Ishikawa (cell line): ENCODE measurements around the gene CNOT11.

ENCODE experiments used
- CEBPB ChIP-seq: IDR thresholded peaks from 2 replicates; pipeline ENCODE4 v1.6.1; 2012
- CREB1 ChIP-seq: IDR thresholded peaks from 2 replicates; pipeline ENCODE4 v1.6.1; 2012; ENCODE audit warnings: low read depth
- EGR1 ChIP-seq: IDR thresholded peaks from 2 replicates; pipeline ENCODE4 v1.6.1; 2012
- EP300 ChIP-seq: IDR thresholded peaks from 2 replicates; pipeline ENCODE4 v1.6.1; 2012; ENCODE audit warnings: borderline replicate concordance
- FOXM1 ChIP-seq: IDR thresholded peaks from 2 replicates; pipeline ENCODE4 v1.6.1; 2012; ENCODE audit warnings: low read depth, borderline replicate concordance
- NFIC ChIP-seq: IDR thresholded peaks from 2 replicates; pipeline ENCODE4 v1.6.1; 2012
- RAD21 ChIP-seq: IDR thresholded peaks from 2 replicates; pipeline ENCODE4 v1.6.1; 2012; ENCODE audit warnings: low read depth
- TAF1 ChIP-seq: IDR thresholded peaks from 2 replicates; pipeline ENCODE4 v1.6.1; 2012; ENCODE audit warnings: low read depth, mild to moderate bottlenecking
- TCF12 ChIP-seq: IDR thresholded peaks from 2 replicates; pipeline ENCODE4 v1.6.1; 2012; ENCODE audit warnings: low read depth
- TEAD4 ChIP-seq: IDR thresholded peaks from 2 replicates; pipeline ENCODE4 v1.6.1; 2012
- YY1 ChIP-seq: IDR thresholded peaks from 2 replicates; pipeline ENCODE4 v1.6.1; 2012; ENCODE audit warnings: low read depth
- ZBTB7A ChIP-seq: IDR thresholded peaks from 2 replicates; pipeline ENCODE4 v1.6.1; 2012; ENCODE audit warnings: low read depth
- TF ChIP-seq, protein P1 (sequence below): IDR thresholded peaks from 2 replicates; pipeline ENCODE4 v1.6.1; 2012; ENCODE audit warnings: low read depth, mild to moderate bottlenecking
- TF ChIP-seq, protein P2 (sequence below): IDR thresholded peaks from 2 replicates; pipeline ENCODE4 v1.6.1; 2012
- TF ChIP-seq, protein P3 (sequence below): IDR thresholded peaks from 2 replicates; pipeline ENCODE4 v1.6.1; 2012

CNOT11 gene

DNA sequence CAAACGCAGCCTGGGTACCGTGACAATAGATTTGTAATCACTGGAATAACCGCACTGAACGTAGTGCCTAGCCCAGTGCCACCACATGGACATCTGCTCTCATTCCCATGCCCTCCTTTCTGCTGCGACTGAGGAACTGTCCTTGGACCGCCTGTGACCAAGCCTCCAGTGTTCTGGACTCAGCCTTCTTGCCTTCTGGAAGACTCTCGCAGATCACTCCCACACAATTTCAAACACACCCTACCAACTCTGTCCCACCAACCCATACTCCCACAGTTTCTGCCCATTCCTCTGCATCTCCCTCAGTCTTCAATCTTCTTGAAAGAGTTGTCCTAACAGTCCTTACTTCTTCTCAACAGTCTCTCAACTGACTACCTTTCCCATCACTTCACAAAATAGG lies 53.7 kb downstream of the CNOT11 start:
- TF ChIP-seq, protein P1, sequence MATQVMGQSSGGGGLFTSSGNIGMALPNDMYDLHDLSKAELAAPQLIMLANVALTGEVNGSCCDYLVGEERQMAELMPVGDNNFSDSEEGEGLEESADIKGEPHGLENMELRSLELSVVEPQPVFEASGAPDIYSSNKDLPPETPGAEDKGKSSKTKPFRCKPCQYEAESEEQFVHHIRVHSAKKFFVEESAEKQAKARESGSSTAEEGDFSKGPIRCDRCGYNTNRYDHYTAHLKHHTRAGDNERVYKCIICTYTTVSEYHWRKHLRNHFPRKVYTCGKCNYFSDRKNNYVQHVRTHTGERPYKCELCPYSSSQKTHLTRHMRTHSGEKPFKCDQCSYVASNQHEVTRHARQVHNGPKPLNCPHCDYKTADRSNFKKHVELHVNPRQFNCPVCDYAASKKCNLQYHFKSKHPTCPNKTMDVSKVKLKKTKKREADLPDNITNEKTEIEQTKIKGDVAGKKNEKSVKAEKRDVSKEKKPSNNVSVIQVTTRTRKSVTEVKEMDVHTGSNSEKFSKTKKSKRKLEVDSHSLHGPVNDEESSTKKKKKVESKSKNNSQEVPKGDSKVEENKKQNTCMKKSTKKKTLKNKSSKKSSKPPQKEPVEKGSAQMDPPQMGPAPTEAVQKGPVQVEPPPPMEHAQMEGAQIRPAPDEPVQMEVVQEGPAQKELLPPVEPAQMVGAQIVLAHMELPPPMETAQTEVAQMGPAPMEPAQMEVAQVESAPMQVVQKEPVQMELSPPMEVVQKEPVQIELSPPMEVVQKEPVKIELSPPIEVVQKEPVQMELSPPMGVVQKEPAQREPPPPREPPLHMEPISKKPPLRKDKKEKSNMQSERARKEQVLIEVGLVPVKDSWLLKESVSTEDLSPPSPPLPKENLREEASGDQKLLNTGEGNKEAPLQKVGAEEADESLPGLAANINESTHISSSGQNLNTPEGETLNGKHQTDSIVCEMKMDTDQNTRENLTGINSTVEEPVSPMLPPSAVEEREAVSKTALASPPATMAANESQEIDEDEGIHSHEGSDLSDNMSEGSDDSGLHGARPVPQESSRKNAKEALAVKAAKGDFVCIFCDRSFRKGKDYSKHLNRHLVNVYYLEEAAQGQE: no peak
- TF ChIP-seq CEBPB (no peak), TEAD4 (no peak), EGR1 (no peak), NFIC (no peak), TCF12 (no peak), CREB1 (no peak), TAF1 (no peak), RAD21 (no peak), YY1 (no peak), FOXM1 (no peak), ZBTB7A (no peak)
- TF ChIP-seq, protein P2, sequence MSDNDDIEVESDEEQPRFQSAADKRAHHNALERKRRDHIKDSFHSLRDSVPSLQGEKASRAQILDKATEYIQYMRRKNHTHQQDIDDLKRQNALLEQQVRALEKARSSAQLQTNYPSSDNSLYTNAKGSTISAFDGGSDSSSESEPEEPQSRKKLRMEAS: no peak
- TF ChIP-seq, protein P3, sequence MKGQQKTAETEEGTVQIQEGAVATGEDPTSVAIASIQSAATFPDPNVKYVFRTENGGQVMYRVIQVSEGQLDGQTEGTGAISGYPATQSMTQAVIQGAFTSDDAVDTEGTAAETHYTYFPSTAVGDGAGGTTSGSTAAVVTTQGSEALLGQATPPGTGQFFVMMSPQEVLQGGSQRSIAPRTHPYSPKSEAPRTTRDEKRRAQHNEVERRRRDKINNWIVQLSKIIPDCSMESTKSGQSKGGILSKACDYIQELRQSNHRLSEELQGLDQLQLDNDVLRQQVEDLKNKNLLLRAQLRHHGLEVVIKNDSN: no peak

DNA sequence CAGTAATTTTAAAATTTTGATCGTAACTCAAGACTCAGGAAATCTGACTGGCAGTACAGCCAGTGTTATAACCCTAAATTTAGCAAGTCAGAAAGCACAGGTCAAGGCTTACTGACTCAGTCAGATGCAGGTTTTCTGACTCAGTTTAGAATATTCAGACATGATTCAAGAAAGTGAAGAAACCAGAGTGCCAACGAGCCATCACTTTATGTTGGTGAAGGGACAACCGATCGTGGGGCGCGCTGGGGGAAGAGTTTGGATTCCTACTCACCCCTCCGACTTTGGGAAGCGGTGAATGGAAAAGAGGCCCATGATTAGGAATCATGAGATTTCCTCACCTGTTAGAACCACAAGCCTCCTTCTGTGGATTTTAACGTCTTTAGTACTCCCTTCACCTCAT lies 54.8 kb downstream of the CNOT11 start:
- no peak for TF ChIP-seq YY1
- TF ChIP-seq, protein P1: no peak
- TF ChIP-seq EGR1: no peak
- no peak for TF ChIP-seq RAD21
- TF ChIP-seq ZBTB7A: no peak
- no peak for TF ChIP-seq TEAD4
- TF ChIP-seq FOXM1: no peak
- TF ChIP-seq, protein P2: no peak
- TF ChIP-seq, protein P3: no peak
- no peak for TF ChIP-seq TAF1
- no peak for TF ChIP-seq NFIC
- no peak for TF ChIP-seq TCF12
- no peak for TF ChIP-seq EP300
- no peak for TF ChIP-seq CREB1
- no peak for TF ChIP-seq CEBPB

DNA sequence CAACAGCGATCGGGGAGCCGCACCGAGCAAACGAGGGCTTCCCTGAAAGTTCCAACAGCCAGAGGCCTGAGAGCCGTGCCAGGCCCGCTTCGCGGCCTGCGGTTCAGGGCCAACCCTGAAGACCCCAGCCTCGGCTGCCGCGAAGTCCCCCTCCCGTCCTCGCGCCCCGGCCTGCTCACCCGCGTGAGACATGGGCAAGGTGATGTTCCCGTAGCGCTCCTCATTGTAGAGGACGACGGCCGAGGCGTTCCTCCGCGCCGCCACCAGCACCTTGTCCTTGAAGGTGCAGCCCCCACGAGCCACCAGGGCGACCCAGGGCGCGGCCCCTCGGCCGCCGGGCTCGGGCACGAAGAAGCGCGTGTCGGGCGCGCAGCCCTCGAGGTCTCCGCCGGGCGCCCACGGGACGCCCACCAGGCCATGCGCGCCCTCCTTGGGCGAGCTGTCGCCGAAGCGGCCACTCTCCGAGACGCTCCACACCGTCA lies 55.3 kb downstream of the CNOT11 start:
- TF ChIP-seq EGR1 (no peak), TAF1 (no peak), YY1 (no peak), RAD21 (no peak), CEBPB (no peak), ZBTB7A (peak; percentile 27; the same call in 1 of the 2 replicates)
- TF ChIP-seq, protein P2: peak; percentile 68
- TF ChIP-seq, protein P3: no peak

DNA sequence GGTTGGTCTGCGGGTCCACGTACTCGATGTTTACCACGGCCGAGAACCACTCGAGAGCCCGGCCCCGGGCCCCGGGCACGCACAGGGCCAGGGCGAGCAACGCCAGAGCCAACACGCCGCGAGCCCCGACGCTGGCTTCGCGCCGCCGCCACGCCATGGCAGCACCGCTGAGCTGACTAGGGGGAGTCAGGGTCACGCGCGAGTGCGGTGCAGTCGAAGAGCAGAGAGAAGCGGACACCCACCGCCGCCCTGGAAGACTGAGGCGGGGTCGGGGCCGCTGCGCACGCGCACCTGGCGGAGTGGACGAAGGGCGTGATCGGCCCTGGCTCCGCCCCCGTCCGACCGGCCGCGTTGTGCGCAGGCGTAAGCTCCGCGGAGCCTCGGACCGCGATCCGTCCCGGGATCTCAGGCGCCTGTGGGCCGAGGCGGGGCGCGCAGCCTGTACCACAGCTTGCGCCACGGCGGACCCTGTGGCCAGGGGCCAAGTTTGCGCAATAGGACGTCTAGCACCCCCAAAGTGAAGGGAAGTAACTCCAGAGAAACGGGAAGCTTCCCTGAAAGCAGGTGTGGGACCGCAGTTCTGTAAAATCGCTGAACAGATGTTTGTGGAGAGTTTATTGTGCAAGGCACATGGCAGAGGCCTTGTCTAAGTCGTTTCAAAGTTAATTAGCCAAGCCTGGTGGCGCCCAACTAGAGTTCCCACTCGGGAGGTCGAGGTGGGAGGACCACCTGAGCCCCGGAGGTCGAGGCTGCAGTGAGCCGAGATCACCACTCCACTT lies 55.9 kb downstream of the CNOT11 start, which contains the start of gene RNF149:
RNF149 (minus strand) TSS at position 270 of the 779 bp plus-strand sequence; CDS start at position 157, 113 bp downstream.
- TF ChIP-seq NFIC: peak; percentile 75
- TF ChIP-seq TCF12: peak; percentile 42; the same call in 1 of the 2 replicates
- no peak for TF ChIP-seq RAD21
- 0 out of 2 replicates have a peak, but pooled peaks have one; percentile 27 for TF ChIP-seq YY1
- TF ChIP-seq, protein P3: no peak
- TF ChIP-seq, protein P2: peak; percentile 76
- peak; percentile 95 for TF ChIP-seq CEBPB
- TF ChIP-seq TAF1: peak; percentile 76
- peak; percentile 49; the same call in 1 of the 2 replicates for TF ChIP-seq ZBTB7A
